SU-DHL-6 (cell line): ENCODE data around the gene PARP12.

Experiments
- CTCF ChIP-seq: fragments of 200-600 bp; sonication (generic); IDR thresholded peaks from one replicate; pipeline ENCODE4 v1.5.1; 2017; ENCODE audit warnings: antibody characterized with exemption, mild to moderate bottlenecking, low read length, moderate library complexity; ENCODE audit not compliant: insufficient read depth, poor library complexity, severe bottlenecking
- EZH2phosphoT487 ChIP-seq: fragments of 200-600 bp; sonication (generic), shearing (Covaris generic); conservative IDR thresholded peaks from 2 replicates; pipeline ENCODE4 v1.6.1; 2018; ENCODE audit warnings: mild to moderate bottlenecking, antibody characterized with exemption, low read length, moderate library complexity, mixed read lengths

DNA sequence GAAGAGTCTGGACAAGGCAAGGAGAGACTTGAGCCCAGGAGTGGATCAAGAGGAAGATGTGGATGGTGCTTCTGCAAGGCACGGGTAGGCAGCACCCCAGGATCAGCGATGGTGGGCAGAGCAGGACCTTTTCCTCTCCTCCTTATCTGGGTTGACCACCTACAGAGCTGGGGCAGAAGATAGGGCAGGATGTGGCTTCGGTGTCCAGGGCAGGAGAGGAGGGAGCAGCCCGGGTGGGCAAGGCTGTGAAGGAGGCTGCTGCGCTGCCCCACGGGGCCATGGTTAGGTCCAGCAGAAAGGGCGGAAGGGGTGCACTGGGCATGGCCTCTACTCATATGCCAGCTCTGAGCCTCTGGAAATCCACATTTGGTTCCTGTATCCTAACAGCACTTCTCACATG, 20.0 kb upstream of the PARP12 start:
- TF ChIP-seq CTCF (no peak), EZH2phosphoT487 (no peak)
